H1 (cell line): ENCODE data around the gene CFAP74. TPM values are rescaled to one million over a fixed set of nuclear protein-coding genes. Genes with fewer than 3 reads are reported as not detected.

ENCODE experiments used
- CTCF ChIA-PET: fragments of 300-600 bp; sonication (Branson Sonifier 250); formaldehyde crosslinking; loops from one replicate; lab custom pipeline; 2021; ENCODE audit not compliant: partially characterized antibody; lab: Charles Lee
- POLR2A ChIA-PET: fragments of 300-600 bp; sonication (Branson Sonifier 250); formaldehyde crosslinking; loops from one replicate; lab custom pipeline; 2021; ENCODE audit warnings: inconsistent platforms; ENCODE audit not compliant: partially characterized antibody; lab: Charles Lee
- DNase-seq, 2 experiments: peaks; one replicate each; pipeline versions ENCODE4 v3.0.0 to v3.0.0-alpha.2; 2010 to 2022; ENCODE audit warnings: low spot score in 2 of 2, low read depth in 1 of 2, mixed read lengths in 1 of 2
- FAIRE-seq: peaks from 2 replicates; lab custom pipeline; 2011; peaks lifted over from hg19 to GRCh38; lab: Jason Lieb, UNC
- H2AFZ ChIP-seq: 2 replicates; pipeline ENCODE4 v1.8.1; 2012; ENCODE audit warnings: low read length, inconsistent platforms
- H2AK5ac ChIP-seq: 2 replicates; pipeline ENCODE4 v1.6.1; 2013; ENCODE audit warnings: low read depth, low read length
- H2BK120ac ChIP-seq: replicated peaks from 2 replicates; pipeline ENCODE3; 2013; ENCODE audit warnings: low read depth, low read length, inconsistent platforms
- H2BK12ac ChIP-seq: 2 replicates; pipeline ENCODE4 v1.6.1; 2013; ENCODE audit warnings: low read depth, low read length
- H2BK15ac ChIP-seq: 2 replicates; pipeline ENCODE4 v1.6.1; 2013; ENCODE audit warnings: low read length
- H2BK20ac ChIP-seq: 2 replicates; pipeline ENCODE4 v1.6.1; 2013; ENCODE audit warnings: low read length
- H2BK5ac ChIP-seq: 2 replicates; pipeline ENCODE4 v1.6.1; 2013; ENCODE audit warnings: low read depth, low read length
- H3K14ac ChIP-seq: 2 replicates; pipeline ENCODE4 v1.6.1; 2013; ENCODE audit warnings: inconsistent platforms; ENCODE audit not compliant: insufficient read length
- H3K18ac ChIP-seq: 2 replicates; pipeline ENCODE4 v1.6.1; 2013; ENCODE audit warnings: low read length; ENCODE audit errors: extremely low read depth
- H3K23ac ChIP-seq: 2 replicates; pipeline ENCODE4 v1.6.1; 2013; ENCODE audit warnings: inconsistent platforms; ENCODE audit not compliant: insufficient read length
- H3K23me2 ChIP-seq: 2 replicates; pipeline ENCODE4 v1.6.1; 2013; ENCODE audit warnings: low read depth, low read length
- H3K27ac ChIP-seq: 2 replicates; pipeline ENCODE4 v1.6.1; 2011; ENCODE audit warnings: low read depth, low read length, inconsistent platforms
- H3K27me3 ChIP-seq, 4 experiments: replicated peaks in 1 of 4; 1 replicate in 1 of 4; 2 replicates in 3 of 4; pipeline versions ENCODE4 v1.6.1 to v1.8.1; 2011 to 2013; ENCODE audit warnings: low read length in 3 of 4, mild to moderate bottlenecking in 3 of 4, inconsistent platforms in 2 of 4, mixed read lengths in 2 of 4, moderate library complexity in 1 of 4; ENCODE audit not compliant: control insufficient read depth in 3 of 4, insufficient read depth in 3 of 4; ENCODE audit errors: extremely low read depth in 1 of 4
- H3K36me3 ChIP-seq, 4 experiments: 2 replicates each; pipeline versions ENCODE4 v1.6.1 to v1.8.1; 2011 to 2013; ENCODE audit warnings: mild to moderate bottlenecking in 4 of 4, low read length in 3 of 4, moderate library complexity in 2 of 4, control low read depth in 1 of 4, inconsistent platforms in 1 of 4; ENCODE audit not compliant: insufficient read depth in 4 of 4, control insufficient read depth in 2 of 4
- H3K4ac ChIP-seq: replicated peaks from 2 replicates; pipeline ENCODE3; 2013; ENCODE audit warnings: low read length, low read depth, mixed read lengths, inconsistent platforms; ENCODE audit not compliant: insufficient read length
- H3K4me1 ChIP-seq, 4 experiments: replicated peaks in 1 of 4; 1 replicate in 1 of 4; 2 replicates in 3 of 4; pipeline versions ENCODE4 v1.6.1 to v1.8.1; 2011 to 2013; ENCODE audit warnings: low read length in 3 of 4, inconsistent platforms in 2 of 4, mixed read lengths in 1 of 4; ENCODE audit not compliant: insufficient read depth in 4 of 4, control insufficient read depth in 3 of 4
- H3K4me2 ChIP-seq, 2 experiments: 2 replicates each; pipeline versions ENCODE4 v1.6.1 to v1.8.1; 2011 to 2013; ENCODE audit warnings: low read depth in 2 of 2, low read length in 2 of 2, control low read depth in 1 of 2, inconsistent platforms in 1 of 2, mild to moderate bottlenecking in 1 of 2; ENCODE audit not compliant: insufficient read depth in 1 of 2
- H3K4me3 ChIP-seq, 4 experiments: fragments of 200-600, 300-600 bp in 1 of 4; sonication (generic), shearing (Covaris generic), sonication (Bioruptor Twin) in 1 of 4; 2 replicates each; pipeline versions ENCODE4 v1.5.1 to v1.8.1; 2011 to 2016; ENCODE audit warnings: low read length in 4 of 4, low read depth in 3 of 4, control low read depth in 2 of 4, inconsistent platforms in 2 of 4, mild to moderate bottlenecking in 2 of 4, mixed read lengths in 1 of 4, moderate library complexity in 1 of 4; ENCODE audit not compliant: insufficient read depth in 2 of 4; ENCODE audit errors: extremely low read depth in 1 of 4
- H3K56ac ChIP-seq: replicated peaks from 2 replicates; pipeline ENCODE3; 2013; ENCODE audit warnings: low read depth, mild to moderate bottlenecking, mixed read lengths, low read length, inconsistent platforms; ENCODE audit not compliant: insufficient read length
- H3K79me1 ChIP-seq: 2 replicates; pipeline ENCODE4 v1.6.1; 2013; ENCODE audit warnings: low read depth, low read length, control low read depth
- H3K79me2 ChIP-seq, 2 experiments: 2 replicates each; pipeline versions ENCODE4 v1.6.1 to v1.8.1; 2012 to 2013; ENCODE audit warnings: low read length in 2 of 2, mild to moderate bottlenecking in 2 of 2, inconsistent platforms in 1 of 2; ENCODE audit not compliant: insufficient read depth in 2 of 2, control insufficient read depth in 1 of 2
- H3K9ac ChIP-seq, 4 experiments: replicated peaks in 1 of 4; 1 replicate in 1 of 4; 2 replicates in 3 of 4; pipeline versions ENCODE4 v1.6.1 to v1.8.1; 2011 to 2013; ENCODE audit warnings: low read depth in 3 of 4, low read length in 3 of 4, control low read depth in 2 of 4, mild to moderate bottlenecking in 2 of 4, moderate library complexity in 2 of 4, inconsistent platforms in 1 of 4; ENCODE audit errors: extremely low read depth in 1 of 4
- H3K9me3 ChIP-seq, 2 experiments: 2 replicates each; pipeline versions ENCODE4 v1.6.1 to v1.8.1; 2012 to 2013; ENCODE audit warnings: mild to moderate bottlenecking in 2 of 2, moderate library complexity in 2 of 2, control low read depth in 1 of 2, inconsistent platforms in 1 of 2, low read depth in 1 of 2, low read length in 1 of 2, mixed read lengths in 1 of 2; ENCODE audit not compliant: insufficient read depth in 2 of 2
- H4K20me1 ChIP-seq, 2 experiments: replicated peaks in 1 of 2; 2 replicates each; pipeline versions ENCODE3 to v1.8.1; 2011 to 2013; ENCODE audit warnings: inconsistent platforms in 2 of 2, low read length in 2 of 2, mild to moderate bottlenecking in 1 of 2; ENCODE audit not compliant: insufficient read depth in 2 of 2, control insufficient read depth in 1 of 2
- H4K5ac ChIP-seq: 2 replicates; pipeline ENCODE4 v1.6.1; 2013; ENCODE audit warnings: low read length, low read depth, mixed read lengths, inconsistent platforms; ENCODE audit not compliant: insufficient read length
- H4K8ac ChIP-seq: 2 replicates; pipeline ENCODE4 v1.8.0; 2013; ENCODE audit warnings: mild to moderate bottlenecking, moderate library complexity, low read length, inconsistent platforms; ENCODE audit not compliant: insufficient read depth; ENCODE audit errors: extremely low read depth
- H4K91ac ChIP-seq: replicated peaks from 2 replicates; pipeline ENCODE3; 2013; ENCODE audit warnings: low read length, mixed read lengths, inconsistent platforms; ENCODE audit not compliant: insufficient read length
- ASH2L ChIP-seq: fragments of 200-600, 300-600 bp; sonication (generic); IDR thresholded peaks from one replicate; pipeline ENCODE4 v1.7.1; 2017; ENCODE audit warnings: low read length
- BACH1 ChIP-seq: IDR thresholded peaks from 2 replicates; pipeline ENCODE4 v1.6.1; 2012; ENCODE audit warnings: low read length, improper control_type of control experiment
- CBX8 ChIP-seq: fragments of 300-800, 300-1000 bp; sonication (generic); IDR thresholded peaks from 2 replicates; pipeline ENCODE4 v1.7.1; 2016; ENCODE audit warnings: low read depth, low read length, borderline replicate concordance
- CEBPB ChIP-seq: IDR thresholded peaks from 2 replicates; pipeline ENCODE4 v1.6.1; 2012; ENCODE audit warnings: low read depth, low read length
- CREB1 ChIP-seq: IDR thresholded peaks from 2 replicates; pipeline ENCODE4 v1.6.1; 2012; ENCODE audit warnings: inconsistent platforms
- KDM5A ChIP-seq: fragments of 200-600 bp; IDR thresholded peaks from 2 replicates; pipeline ENCODE4 v1.7.1; 2012; ENCODE audit warnings: mild to moderate bottlenecking, low read length, inconsistent platforms, mixed read lengths
- POLR2A ChIP-seq, 2 experiments: IDR thresholded peaks; 1 replicate in 1 of 2; 2 replicates in 1 of 2; pipeline ENCODE4 v1.6.1; 2011; ENCODE audit warnings: low read depth in 2 of 2, low read length in 2 of 2, mild to moderate bottlenecking in 2 of 2; ENCODE audit errors: control extremely low read depth in 1 of 2
- SIX5 ChIP-seq: IDR thresholded peaks from 2 replicates; pipeline ENCODE4 v1.6.1; 2011; ENCODE audit warnings: mild to moderate bottlenecking, low read depth, low read length
- SP2 ChIP-seq: IDR thresholded peaks from 2 replicates; pipeline ENCODE4 v1.6.1; 2012; ENCODE audit warnings: mild to moderate bottlenecking, low read length, inconsistent platforms
- TAF1 ChIP-seq: IDR thresholded peaks from 2 replicates; pipeline ENCODE4 v1.6.1; 2011; ENCODE audit warnings: mild to moderate bottlenecking, low read depth, low read length
- TBP ChIP-seq: IDR thresholded peaks from 2 replicates; pipeline ENCODE4 v1.6.1; 2011; ENCODE audit warnings: low read depth, low read length, improper control_type of control experiment
- WGBS, 2 experiments: shearing (Covaris generic) in 1 of 2; methylation state at CpG; one replicate each; pipeline versions ENCODE4 v1.1.6 to v1.1.7; 2013 to 2015; ENCODE audit warnings: low lambda C conversion rate in 2 of 2, mixed read lengths in 2 of 2, inconsistent platforms in 1 of 2, low coverage in 1 of 2, missing lambda C conversion rate in 1 of 2; ENCODE audit not compliant: insufficient replicate concordance in 2 of 2, insufficient coverage in 1 of 2, insufficient read length in 1 of 2; ENCODE audit errors: extremely low coverage in 1 of 2, missing lambda C conversion rate in 1 of 2; 5-methylcytosine and 5-hydroxymethylcytosine counted together
- polyA plus RNA-seq, 7 experiments: library from polyadenylated mRNA; depleted of rRNA in 3 of 7; stranded (reverse) in 5 of 7; unstranded in 2 of 7; fragments of >200 nt in 5 of 7; fragments of 200-250 nt in 2 of 7; gene quantifications; 1 replicate in 5 of 7; 2 replicates in 1 of 7; 4 replicates in 1 of 7; pipeline versions ENCODE4 v1.2.1 to v1.2.3, GENCODE V29; 2011 to 2013; ENCODE audit warnings: missing spikeins in 2 of 7, mixed read lengths in 2 of 7
- total RNA-seq: library from RNA; stranded (reverse); fragmentation: NEBNext Ultra II Directional; extraction: Animal tissue kit (Norgen Biotek cat#: 25700); gene quantifications from 2 replicates; pipeline ENCODE4 v1.2.1, GENCODE V29; 2021
- TF ChIP-seq, protein P1 (sequence below), 3 experiments: IDR thresholded peaks; 1 replicate in 2 of 3; 2 replicates in 1 of 3; pipeline versions ENCODE4 v1.5.1 to v1.6.1; 2011; ENCODE audit warnings: low read length in 3 of 3, mild to moderate bottlenecking in 3 of 3, inconsistent platforms in 2 of 3, low read depth in 1 of 3, moderate library complexity in 1 of 3; ENCODE audit not compliant: insufficient read depth in 1 of 3; ENCODE audit errors: control extremely low read depth in 1 of 3

The CFAP74 gene
- total and polyA plus RNA-seq, 2 of the 8 experiments (the other 6 are each of a cell fraction or from before 2014, with no cell fraction given), result 0.09 to 0.20 TPM

DNA sequence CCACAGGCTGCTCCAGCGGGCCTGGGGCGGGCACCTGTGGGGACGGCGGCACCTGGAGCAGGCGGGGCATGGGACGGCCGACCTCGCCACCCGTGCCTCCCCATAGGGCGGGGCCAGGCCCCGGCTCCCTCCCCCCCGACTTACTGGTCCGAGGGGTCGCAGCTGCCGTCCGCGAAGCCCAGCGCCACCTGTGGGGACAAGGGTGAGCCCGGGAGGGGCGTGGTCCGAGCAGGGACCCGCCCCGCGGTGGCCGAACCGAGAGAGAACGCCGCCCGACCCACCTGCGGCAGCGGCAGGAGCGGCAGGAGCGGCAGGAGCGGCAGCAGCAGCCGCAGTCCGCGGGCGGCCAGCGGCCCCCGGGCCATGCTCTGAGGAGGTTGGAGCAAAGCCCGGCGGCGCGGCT lies 84.7 kb downstream of the CFAP74 start, which contains the start of gene TMEM52:
TSS of gene TMEM52 (minus strand) at position 379 of the 403 bp plus-strand sequence. CDS start at position 365, 14 bp downstream.
- POLR2A ChIA-PET, result interaction anchor here (0.8 to 2.6 kb wide), 3 partner anchors 9 to 137 kb away, joined by 3 to 14 read pairs (median 3); no protein-coding TSS in a partner anchor
- H3K14ac ChIP-seq, result no peak within 1 kb of the TSS
- no peak for DNase-seq
- TF ChIP-seq TAF1 (peak; percentile 77), SP2 (no peak), CREB1 (no peak), CBX8 (no peak), SIX5 (no peak), BACH1 (no peak), CEBPB (no peak), KDM5A (no peak), TBP (peak; percentile 74), POLR2A (IDR thresholded peaks at IDR 0.05; ENCODE audit: control extremely low read depth in 1 of 2, low read depth in 2 of 2, low read length in 2 of 2) (peak in 1 of 2 experiments; percentile 84; a peak in 2 of 3 replicates), ASH2L (no peak)
- TF ChIP-seq, protein P1, sequence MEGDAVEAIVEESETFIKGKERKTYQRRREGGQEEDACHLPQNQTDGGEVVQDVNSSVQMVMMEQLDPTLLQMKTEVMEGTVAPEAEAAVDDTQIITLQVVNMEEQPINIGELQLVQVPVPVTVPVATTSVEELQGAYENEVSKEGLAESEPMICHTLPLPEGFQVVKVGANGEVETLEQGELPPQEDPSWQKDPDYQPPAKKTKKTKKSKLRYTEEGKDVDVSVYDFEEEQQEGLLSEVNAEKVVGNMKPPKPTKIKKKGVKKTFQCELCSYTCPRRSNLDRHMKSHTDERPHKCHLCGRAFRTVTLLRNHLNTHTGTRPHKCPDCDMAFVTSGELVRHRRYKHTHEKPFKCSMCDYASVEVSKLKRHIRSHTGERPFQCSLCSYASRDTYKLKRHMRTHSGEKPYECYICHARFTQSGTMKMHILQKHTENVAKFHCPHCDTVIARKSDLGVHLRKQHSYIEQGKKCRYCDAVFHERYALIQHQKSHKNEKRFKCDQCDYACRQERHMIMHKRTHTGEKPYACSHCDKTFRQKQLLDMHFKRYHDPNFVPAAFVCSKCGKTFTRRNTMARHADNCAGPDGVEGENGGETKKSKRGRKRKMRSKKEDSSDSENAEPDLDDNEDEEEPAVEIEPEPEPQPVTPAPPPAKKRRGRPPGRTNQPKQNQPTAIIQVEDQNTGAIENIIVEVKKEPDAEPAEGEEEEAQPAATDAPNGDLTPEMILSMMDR (IDR thresholded peaks at IDR 0.05; ENCODE audit: control extremely low read depth in 1 of 3, insufficient read depth in 1 of 3, low read depth in 1 of 3, low read length in 3 of 3), result no peak

More for the DNA sequence above, 84.7 kb downstream of the CFAP74 start, which contains the start of gene TMEM52:
- H3K23ac ChIP-seq, result no peak within 1 kb of the TSS
- H3K4me3 ChIP-seq, result peak within 1 kb of the TSS; percentile 40 to 68 (median 50)
- H3K4me1 ChIP-seq, result peaks cover 0 to 19% (median 12%) of the 10 kb centered on the region in 4 experiments; a peak in 6 of 7 replicates
- peak within 1 kb of the TSS; percentile 95 for H3K18ac ChIP-seq
- H3K36me3 ChIP-seq, result no peaks in the 10 kb centered on the region
- H4K5ac ChIP-seq, result peak within 1 kb of the TSS; percentile 51
- H3K9me3 ChIP-seq, result no peaks in the 10 kb centered on the region
- H4K20me1 ChIP-seq, result no peaks in the 10 kb centered on the region
- H2AK5ac ChIP-seq, result peak within 1 kb of the TSS; percentile 94
- H2BK12ac ChIP-seq, result peak within 1 kb of the TSS; percentile 90; the same call in 1 of the 2 replicates
- peaks cover 0 to 2% (median under 1%) of the 10 kb centered on the region in 4 experiments; a peak in 2 of 7 replicates for H3K27me3 ChIP-seq
- H3K79me1 ChIP-seq, result no peaks in the 10 kb centered on the region
- no peak within 1 kb of the TSS for H3K4ac ChIP-seq
- peaks cover 4% of the 10 kb centered on the region; the same call in 1 of the 2 replicates for H3K23me2 ChIP-seq
- CTCF ChIA-PET, result interaction anchor here (0.6 to 1.8 kb wide), 3 partner anchors 10 to 79 kb away, joined by 3 to 6 read pairs (median 4); no protein-coding TSS in a partner anchor
- H4K8ac ChIP-seq, result peak within 1 kb of the TSS; percentile 77
- no peak within 1 kb of the TSS for H2BK20ac ChIP-seq
- H4K91ac ChIP-seq, result peak within 1 kb of the TSS; percentile 67
- no peak for FAIRE-seq
- no peak within 1 kb of the TSS for H2BK120ac ChIP-seq
- peak within 1 kb of the TSS; percentile 76 to 82 for H3K4me2 ChIP-seq
- H2BK15ac ChIP-seq, result peak within 1 kb of the TSS; percentile 99
- H3K56ac ChIP-seq, result peak within 1 kb of the TSS; percentile 64
- H3K9ac ChIP-seq, result peak within 1 kb of the TSS in 3 of 4 experiments; percentile 51 to 59 (median 55); a peak in 6 of 7 replicates
- peak within 1 kb of the TSS; percentile 75; the same call in 1 of the 2 replicates for H2BK5ac ChIP-seq
- peak within 1 kb of the TSS; percentile 2; the same call in 1 of the 2 replicates for H2AFZ ChIP-seq
- WGBS, 2 experiments, result 1% methylated on average over 18 of the region's 44 CpGs; no CpG with 5 or more reads in 1 of the 2 experiments
- H3K27ac ChIP-seq, result peak within 1 kb of the TSS; percentile 11; the same call in 1 of the 2 replicates
- H3K79me2 ChIP-seq, result no peaks in the 10 kb centered on the region
